ENCODE results near the gene RHPN2.
"Not testable (repeated sequence)": the region's sequence is repeated elsewhere in the genome, so short reads cannot be mapped to it uniquely, and the experiment has no call there.

RHPN2 gene

DNA sequence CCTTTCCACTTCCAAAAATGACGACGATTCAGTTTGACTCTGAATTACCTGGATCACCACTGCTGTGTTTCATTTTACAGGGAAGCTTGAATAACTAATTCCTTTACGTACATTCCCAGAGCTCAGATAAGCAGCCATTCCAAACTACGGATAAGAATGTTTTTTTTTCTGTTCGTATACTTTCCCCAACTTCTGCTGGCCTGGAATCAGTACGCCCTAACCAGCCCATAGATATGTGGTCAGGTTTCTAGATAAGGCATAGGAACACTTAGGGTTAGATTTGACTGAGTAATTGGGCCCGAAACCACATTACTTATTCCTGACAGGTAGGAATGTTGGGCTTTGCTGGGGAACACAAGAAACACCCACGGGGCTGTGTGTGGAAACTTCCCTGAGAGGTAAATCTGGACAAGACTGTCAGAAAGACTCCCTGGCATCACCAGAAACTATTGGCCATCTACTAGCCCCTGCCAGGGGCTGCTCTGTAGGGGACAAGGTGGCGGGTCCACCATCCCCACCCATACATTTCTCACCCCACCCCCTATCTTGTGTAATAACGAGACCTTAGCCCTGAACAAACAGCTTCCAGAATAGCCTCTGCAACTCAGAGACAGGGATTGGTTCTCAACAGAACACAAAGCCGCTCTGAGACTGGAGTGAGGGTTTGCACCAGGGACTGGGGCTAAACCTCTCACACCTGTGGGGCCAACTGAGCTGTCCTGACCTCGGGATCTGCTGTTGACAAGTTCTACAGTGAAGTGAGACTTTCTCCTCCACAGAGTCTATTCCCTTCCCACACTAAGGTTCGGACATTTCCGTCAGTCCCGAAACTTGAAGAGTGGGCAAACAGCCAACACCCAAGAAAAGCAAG, 15.6 kb downstream of the RHPN2 start:
- ATAC-seq, result no peak
- TF ChIP-seq ZNF565 (CRISPR knock-in tag; conservative IDR thresholded peaks at IDR 0.05; ENCODE audit: low read depth) (no peak), BACH2 (CRISPR knock-in tag; IDR thresholded peaks at IDR 0.05; ENCODE audit: borderline replicate concordance) (no peak), TCF4 (CRISPR knock-in tag; IDR thresholded peaks at IDR 0.05; ENCODE audit: borderline replicate concordance) (no peak), ZNF8 (CRISPR knock-in tag; IDR thresholded peaks at IDR 0.05) (no peak), OSR1 (CRISPR knock-in tag; IDR thresholded peaks at IDR 0.05) (no peak), CSDC2 (CRISPR knock-in tag; IDR thresholded peaks at IDR 0.05) (no peak), ISL1 (CRISPR knock-in tag; IDR thresholded peaks at IDR 0.05) (no peak)
- TF ChIP-seq, protein P1, sequence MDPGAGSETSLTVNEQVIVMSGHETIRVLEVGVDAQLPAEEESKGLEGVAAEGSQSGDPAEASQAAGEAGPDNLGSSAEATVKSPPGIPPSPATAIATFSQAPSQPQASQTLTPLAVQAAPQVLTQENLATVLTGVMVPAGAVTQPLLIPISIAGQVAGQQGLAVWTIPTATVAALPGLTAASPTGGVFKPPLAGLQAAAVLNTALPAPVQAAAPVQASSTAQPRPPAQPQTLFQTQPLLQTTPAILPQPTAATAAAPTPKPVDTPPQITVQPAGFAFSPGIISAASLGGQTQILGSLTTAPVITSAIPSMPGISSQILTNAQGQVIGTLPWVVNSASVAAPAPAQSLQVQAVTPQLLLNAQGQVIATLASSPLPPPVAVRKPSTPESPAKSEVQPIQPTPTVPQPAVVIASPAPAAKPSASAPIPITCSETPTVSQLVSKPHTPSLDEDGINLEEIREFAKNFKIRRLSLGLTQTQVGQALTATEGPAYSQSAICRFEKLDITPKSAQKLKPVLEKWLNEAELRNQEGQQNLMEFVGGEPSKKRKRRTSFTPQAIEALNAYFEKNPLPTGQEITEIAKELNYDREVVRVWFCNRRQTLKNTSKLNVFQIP (CRISPR knock-in tag; IDR thresholded peaks at IDR 0.05; ENCODE audit: borderline replicate concordance, low read depth), result no peak

DNA sequence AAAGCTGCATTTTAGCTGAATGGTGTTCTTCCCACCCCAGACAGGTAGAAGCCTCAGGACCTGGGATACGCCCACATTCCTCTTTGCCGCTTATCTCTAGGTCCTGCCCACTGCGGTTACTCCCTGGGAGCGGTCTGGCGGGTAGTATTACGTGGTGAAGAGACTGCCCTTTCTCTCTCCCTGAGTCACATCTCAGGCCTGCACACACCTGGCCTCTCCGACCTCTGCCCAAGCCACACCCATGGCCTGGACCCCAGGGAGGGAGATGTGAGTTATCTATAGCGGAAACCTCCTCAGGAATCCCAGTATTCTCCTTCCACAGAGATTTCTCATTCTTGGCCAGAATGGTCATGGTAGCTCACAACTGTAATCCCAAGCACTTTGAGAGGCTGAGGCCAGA, 17.3 kb downstream of the RHPN2 start:
- no peak for ATAC-seq
- TF ChIP-seq RARB (CRISPR knock-in tag; IDR thresholded peaks at IDR 0.05) (no peak), BACH2 (CRISPR knock-in tag; IDR thresholded peaks at IDR 0.05; ENCODE audit: borderline replicate concordance) (no peak), ZNF70 (CRISPR knock-in tag; IDR thresholded peaks at IDR 0.05) (no peak), ARNTL (CRISPR knock-in tag; IDR thresholded peaks at IDR 0.05; ENCODE audit: borderline replicate concordance, low read depth) (no peak), ZC3H10 (CRISPR knock-in tag; IDR thresholded peaks at IDR 0.05) (no peak), GLIS3 (CRISPR knock-in tag; IDR thresholded peaks at IDR 0.05) (no peak)
- TF ChIP-seq, protein P2, sequence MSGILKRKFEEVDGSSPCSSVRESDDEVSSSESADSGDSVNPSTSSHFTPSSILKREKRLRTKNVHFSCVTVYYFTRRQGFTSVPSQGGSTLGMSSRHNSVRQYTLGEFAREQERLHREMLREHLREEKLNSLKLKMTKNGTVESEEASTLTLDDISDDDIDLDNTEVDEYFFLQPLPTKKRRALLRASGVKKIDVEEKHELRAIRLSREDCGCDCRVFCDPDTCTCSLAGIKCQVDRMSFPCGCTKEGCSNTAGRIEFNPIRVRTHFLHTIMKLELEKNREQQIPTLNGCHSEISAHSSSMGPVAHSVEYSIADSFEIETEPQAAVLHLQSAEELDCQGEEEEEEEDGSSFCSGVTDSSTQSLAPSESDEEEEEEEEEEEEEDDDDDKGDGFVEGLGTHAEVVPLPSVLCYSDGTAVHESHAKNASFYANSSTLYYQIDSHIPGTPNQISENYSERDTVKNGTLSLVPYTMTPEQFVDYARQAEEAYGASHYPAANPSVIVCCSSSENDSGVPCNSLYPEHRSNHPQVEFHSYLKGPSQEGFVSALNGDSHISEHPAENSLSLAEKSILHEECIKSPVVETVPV (CRISPR knock-in tag; IDR thresholded peaks at IDR 0.05), result no peak
- TF ChIP-seq, protein P3, sequence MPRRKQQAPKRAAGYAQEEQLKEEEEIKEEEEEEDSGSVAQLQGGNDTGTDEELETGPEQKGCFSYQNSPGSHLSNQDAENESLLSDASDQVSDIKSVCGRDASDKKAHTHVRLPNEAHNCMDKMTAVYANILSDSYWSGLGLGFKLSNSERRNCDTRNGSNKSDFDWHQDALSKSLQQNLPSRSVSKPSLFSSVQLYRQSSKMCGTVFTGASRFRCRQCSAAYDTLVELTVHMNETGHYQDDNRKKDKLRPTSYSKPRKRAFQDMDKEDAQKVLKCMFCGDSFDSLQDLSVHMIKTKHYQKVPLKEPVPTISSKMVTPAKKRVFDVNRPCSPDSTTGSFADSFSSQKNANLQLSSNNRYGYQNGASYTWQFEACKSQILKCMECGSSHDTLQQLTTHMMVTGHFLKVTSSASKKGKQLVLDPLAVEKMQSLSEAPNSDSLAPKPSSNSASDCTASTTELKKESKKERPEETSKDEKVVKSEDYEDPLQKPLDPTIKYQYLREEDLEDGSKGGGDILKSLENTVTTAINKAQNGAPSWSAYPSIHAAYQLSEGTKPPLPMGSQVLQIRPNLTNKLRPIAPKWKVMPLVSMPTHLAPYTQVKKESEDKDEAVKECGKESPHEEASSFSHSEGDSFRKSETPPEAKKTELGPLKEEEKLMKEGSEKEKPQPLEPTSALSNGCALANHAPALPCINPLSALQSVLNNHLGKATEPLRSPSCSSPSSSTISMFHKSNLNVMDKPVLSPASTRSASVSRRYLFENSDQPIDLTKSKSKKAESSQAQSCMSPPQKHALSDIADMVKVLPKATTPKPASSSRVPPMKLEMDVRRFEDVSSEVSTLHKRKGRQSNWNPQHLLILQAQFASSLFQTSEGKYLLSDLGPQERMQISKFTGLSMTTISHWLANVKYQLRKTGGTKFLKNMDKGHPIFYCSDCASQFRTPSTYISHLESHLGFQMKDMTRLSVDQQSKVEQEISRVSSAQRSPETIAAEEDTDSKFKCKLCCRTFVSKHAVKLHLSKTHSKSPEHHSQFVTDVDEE (CRISPR knock-in tag; IDR thresholded peaks at IDR 0.05), result no peak

DNA sequence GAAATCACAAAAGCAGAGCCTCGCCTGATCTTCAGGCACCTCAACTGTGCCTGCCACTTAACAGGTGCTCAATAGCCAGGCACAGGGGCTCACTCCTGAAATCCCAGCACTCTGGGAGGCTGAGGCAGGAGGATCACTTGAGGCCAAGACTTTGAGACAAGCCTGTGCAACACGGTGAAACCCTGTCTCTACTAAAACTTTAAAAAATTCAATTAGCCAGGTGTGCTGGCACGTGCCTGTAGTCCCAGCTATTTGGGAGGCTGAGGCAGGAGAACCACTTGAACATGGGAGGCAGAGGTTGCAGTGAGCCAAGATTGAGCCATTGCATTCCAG, 22.9 kb downstream of the RHPN2 start:
- not testable (repeated sequence) for ATAC-seq

DNA sequence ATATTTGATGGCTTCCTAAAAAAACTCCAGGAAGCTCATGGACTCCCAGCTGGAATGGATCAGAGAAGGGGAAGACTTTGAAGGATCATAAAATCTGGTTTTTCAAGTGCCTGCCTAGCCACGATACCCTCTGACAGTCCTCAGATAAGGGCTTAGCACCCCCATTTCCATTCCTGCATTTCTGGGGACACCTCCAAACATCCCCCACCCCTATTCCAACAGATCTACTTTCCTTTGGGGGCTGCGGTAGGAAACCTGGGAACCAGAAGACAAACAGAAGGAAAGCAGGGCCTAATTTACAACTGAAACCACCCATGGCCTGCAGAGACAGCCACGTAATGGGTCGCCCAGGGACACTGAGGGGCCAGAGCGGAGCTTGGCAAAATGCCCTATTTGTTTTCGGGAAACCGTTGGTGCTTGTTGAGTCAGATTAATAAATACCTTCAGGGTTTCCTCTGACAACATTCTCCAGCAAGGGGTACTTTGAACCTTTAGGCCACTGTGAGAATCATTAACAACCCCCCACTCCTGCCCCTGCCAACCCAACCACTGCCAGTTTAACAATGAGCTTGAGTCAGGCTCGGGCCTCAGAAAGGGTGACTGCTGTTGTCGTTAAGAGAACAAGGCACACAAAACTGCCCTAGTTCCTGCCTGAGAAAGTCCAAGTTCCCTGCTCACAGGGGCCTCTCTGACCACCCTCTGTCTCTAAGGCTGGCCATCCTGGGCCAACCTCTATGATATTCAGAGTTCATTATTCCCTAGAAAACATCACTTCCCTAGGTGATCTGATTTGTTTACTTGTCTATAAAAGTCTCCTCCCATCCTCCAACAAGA, 23.5 kb downstream of the RHPN2 start:
- TF ChIP-seq PPARA (CRISPR knock-in tag; IDR thresholded peaks at IDR 0.05; ENCODE audit: borderline replicate concordance) (no peak), ZNF8 (CRISPR knock-in tag; IDR thresholded peaks at IDR 0.05) (no peak), ZC3H10 (CRISPR knock-in tag; IDR thresholded peaks at IDR 0.05) (no peak), BACH2 (CRISPR knock-in tag; IDR thresholded peaks at IDR 0.05; ENCODE audit: borderline replicate concordance) (no peak)
- TF ChIP-seq, protein P1 (CRISPR knock-in tag; IDR thresholded peaks at IDR 0.05; ENCODE audit: borderline replicate concordance, low read depth), result no peak
- ATAC-seq, result no peak

DNA sequence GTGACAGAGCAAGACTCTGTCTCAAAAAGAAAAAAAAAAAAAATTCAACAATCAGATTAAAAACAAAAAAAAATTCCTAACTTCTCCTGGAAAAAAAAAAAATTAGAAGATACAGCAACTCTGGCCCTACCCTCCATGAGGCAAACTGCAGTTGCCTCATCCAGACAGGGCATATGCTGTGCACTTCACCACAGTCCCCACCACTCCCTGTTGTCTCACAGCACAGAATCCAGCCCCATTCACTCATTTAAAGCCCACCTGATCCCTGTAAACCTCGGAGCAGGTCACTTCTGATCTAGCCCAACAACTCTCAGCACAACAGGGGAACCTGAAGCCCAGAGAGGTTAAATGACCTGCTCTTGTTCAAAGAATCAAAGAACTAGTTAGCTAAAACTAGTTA, 24.9 kb downstream of the RHPN2 start:
- no peak for ATAC-seq
- no peak for TF ChIP-seq CSDC2 (CRISPR knock-in tag; IDR thresholded peaks at IDR 0.05)
- TF ChIP-seq BACH2 (CRISPR knock-in tag; IDR thresholded peaks at IDR 0.05; ENCODE audit: borderline replicate concordance), result no peak
- TF ChIP-seq, protein P2 (CRISPR knock-in tag; IDR thresholded peaks at IDR 0.05), result no peak
- TF ChIP-seq ZNF565 (CRISPR knock-in tag; conservative IDR thresholded peaks at IDR 0.05; ENCODE audit: low read depth), result no peak
- no peak for TF ChIP-seq SNAI2 (CRISPR knock-in tag; IDR thresholded peaks at IDR 0.05)
- TF ChIP-seq ZC3H10 (CRISPR knock-in tag; IDR thresholded peaks at IDR 0.05), result no peak
- TF ChIP-seq, protein P1 (CRISPR knock-in tag; IDR thresholded peaks at IDR 0.05; ENCODE audit: borderline replicate concordance, low read depth), result no peak
- TF ChIP-seq ZFP30 (CRISPR knock-in tag; IDR thresholded peaks at IDR 0.05), result no peak

All from SK-N-SH treated with all-trans-retinoic acid at 6 μM for 48 hours (cell line).